T-cell (primary cell): ENCODE measurements around the gene TAS2R43. TPM values are rescaled to one million over a fixed set of nuclear protein-coding genes. Genes with fewer than 3 reads are reported as not detected.
"Not testable (repeated sequence)": the region's sequence is repeated elsewhere in the genome, so short reads cannot be mapped to it uniquely, and the experiment has no call there.

ENCODE experiments used
- ATAC-seq, 4 experiments: fragments of 200-7000 bp in 3 of 4; fragments of 150-1000 bp in 1 of 4; cut with Tn5 transposase; replicated peaks in 1 of 4; 1 replicate in 3 of 4; 2 replicates in 1 of 4; pipeline ENCODE4 v1.10.0; 2021; ENCODE audit warnings: moderate library complexity in 3 of 4, mild to moderate bottlenecking in 2 of 4, moderate number of reproducible peaks in 1 of 4
- CTCF ChIA-PET, 2 donors: fragments of 300-600 bp; sonication (Branson Sonifier 250); formaldehyde crosslinking; loops; one replicate each; lab custom pipeline; 2022; ENCODE audit warnings: antibody characterized with exemption in 2 of 2; lab: Charles Lee
- POLR2A ChIA-PET, 2 donors: fragments of 300-600 bp; sonication (Branson Sonifier 250); formaldehyde crosslinking; loops; one replicate each; lab custom pipeline; 2022; ENCODE audit warnings: antibody characterized with exemption in 2 of 2; lab: Charles Lee
- DNase-seq, 35 experiments: peaks; one replicate each; pipeline versions ENCODE4 v3.0.0 to v3.0.0-alpha.2; 2013 to 2023
- H3K27ac ChIP-seq: one replicate; pipeline ENCODE4 v1.5.1; 2013; ENCODE audit warnings: low read length
- H3K27me3 ChIP-seq, 2 experiments: replicated peaks in 1 of 2; 1 replicate in 1 of 2; 2 replicates in 1 of 2; pipeline versions ENCODE4 v1.6.1 to v1.7.0; 2013; ENCODE audit warnings: low read length in 1 of 2, mixed read lengths in 1 of 2; ENCODE audit not compliant: control insufficient read depth in 2 of 2, insufficient read depth in 2 of 2; ENCODE audit errors: extremely low read depth in 1 of 2
- H3K36me3 ChIP-seq, 2 donors: 1 replicate in 1 of 2; 2 replicates in 1 of 2; pipeline versions ENCODE4 v1.6.1 to v1.7.0; 2013; ENCODE audit warnings: low read length in 1 of 2; ENCODE audit not compliant: control insufficient read depth in 2 of 2, insufficient read depth in 1 of 2; ENCODE audit errors: extremely low read depth in 1 of 2
- H3K4me1 ChIP-seq, 2 experiments: 1 replicate in 1 of 2; 2 replicates in 1 of 2; pipeline versions ENCODE4 v1.6.1 to v1.7.0; 2013; ENCODE audit warnings: low read length in 2 of 2, mixed read lengths in 1 of 2; ENCODE audit not compliant: insufficient read depth in 2 of 2, control insufficient read depth in 1 of 2; ENCODE audit errors: extremely low read depth in 1 of 2
- H3K4me3 ChIP-seq, 2 donors: 1 replicate in 1 of 2; 2 replicates in 1 of 2; pipeline versions ENCODE4 v1.5.1 to v1.7.0; 2013; ENCODE audit warnings: mild to moderate bottlenecking in 2 of 2, low read length in 1 of 2, moderate library complexity in 1 of 2; ENCODE audit not compliant: control insufficient read depth in 1 of 2; ENCODE audit errors: extremely low read depth in 1 of 2
- H3K9me3 ChIP-seq: 2 replicates; pipeline ENCODE4 v1.7.0; 2013
- H3K27ac Mint-ChIP-seq, 2 donors: one replicate each; pipeline ENCODE4 v1.8.0; 2020 to 2021; ENCODE audit warnings: mild to moderate bottlenecking in 2 of 2, mixed read lengths in 2 of 2
- H3K27me3 Mint-ChIP-seq, 2 donors: one replicate each; pipeline ENCODE4 v1.8.0; 2021 to 2022; ENCODE audit warnings: mixed read lengths in 2 of 2
- H3K36me3 Mint-ChIP-seq: one replicate; pipeline ENCODE4 v1.8.0; 2021; ENCODE audit warnings: mixed read lengths
- H3K4me1 Mint-ChIP-seq, 3 donors: one replicate each; pipeline ENCODE4 v1.8.0; 2020 to 2022; ENCODE audit warnings: mixed read lengths in 3 of 3, mild to moderate bottlenecking in 1 of 3
- H3K4me3 Mint-ChIP-seq, 3 donors: one replicate each; pipeline ENCODE4 v1.8.0; 2020 to 2022; ENCODE audit warnings: mild to moderate bottlenecking in 3 of 3, mixed read lengths in 3 of 3, moderate library complexity in 3 of 3
- H3K9me3 Mint-ChIP-seq, 3 donors: one replicate each; pipeline ENCODE4 v1.8.0; 2020 to 2022; ENCODE audit warnings: mixed read lengths in 3 of 3
- WGBS: methylation state at CpG from one replicate; pipeline ENCODE4 v1.1.5; 2013; ENCODE audit warnings: missing lambda C conversion rate; ENCODE audit not compliant: insufficient coverage; 5-methylcytosine and 5-hydroxymethylcytosine counted together
- total RNA-seq, 35 experiments: library from RNA in 6 of 35; stranded (reverse) in 6 of 35; fragments of 120-200 nt in 1 of 35; gene quantifications; one replicate each; pipeline versions ENCODE4 v1.2.1 to v1.2.4 and lab custom pipeline; 2013 to 2026

The TAS2R43 gene
- total RNA-seq, 5 donors from 2014 or later (not counting 1 experiment from before 2014, with no cell fraction given), result 0.35 to 5.2 (median 1.8) TPM

DNA sequence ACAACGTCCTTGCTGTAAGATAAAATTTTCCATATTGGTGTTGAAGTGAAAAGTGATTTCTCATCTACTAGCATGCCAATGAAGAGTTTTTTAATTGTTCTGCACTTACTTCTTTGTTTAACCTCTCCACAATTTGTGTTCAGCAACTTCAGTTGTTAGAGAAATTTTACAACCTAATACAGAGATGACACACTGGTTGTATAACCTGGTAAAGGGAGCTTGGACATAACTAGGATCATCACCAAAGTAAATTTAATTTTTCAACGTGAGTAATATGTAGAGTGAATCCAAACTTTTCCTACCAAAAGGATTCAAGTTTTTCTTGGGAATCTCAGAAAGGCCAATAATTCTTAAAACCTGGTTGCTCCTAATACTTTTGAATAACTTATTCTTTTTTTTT is 13.4 kb upstream of the TAS2R43 start:
- peaks cover 0 to 3% of the 10 kb centered on the region in 2 donors for H3K36me3 ChIP-seq
- no CpG with 5 or more reads among the region's 2 CpGs for WGBS
- DNase-seq, result no peak
- peaks cover 0 to 12% of the 10 kb centered on the region in 2 experiments for H3K4me1 ChIP-seq
- Mint-ChIP-seq H3K36me3 (peaks cover 73% of the 10 kb centered on the region), H3K4me1 (peaks cover 26 to 35% (median 33%) of the 10 kb centered on the region in 3 donors), H3K27me3 (no peaks in the 10 kb centered on the region), H3K9me3 (peaks cover 10 to 18% (median 14%) of the 10 kb centered on the region in 3 donors), H3K27ac (no peak overlapping the region), H3K4me3 (no peak overlapping the region)
- no peak overlapping the region for H3K27ac ChIP-seq
- no peaks in the 10 kb centered on the region for H3K27me3 ChIP-seq
- H3K9me3 ChIP-seq, result no peaks in the 10 kb centered on the region
- ChIA-PET POLR2A (no interaction called here), CTCF (no interaction called here)
- no peak overlapping the region for H3K4me3 ChIP-seq
- no peak for ATAC-seq

DNA sequence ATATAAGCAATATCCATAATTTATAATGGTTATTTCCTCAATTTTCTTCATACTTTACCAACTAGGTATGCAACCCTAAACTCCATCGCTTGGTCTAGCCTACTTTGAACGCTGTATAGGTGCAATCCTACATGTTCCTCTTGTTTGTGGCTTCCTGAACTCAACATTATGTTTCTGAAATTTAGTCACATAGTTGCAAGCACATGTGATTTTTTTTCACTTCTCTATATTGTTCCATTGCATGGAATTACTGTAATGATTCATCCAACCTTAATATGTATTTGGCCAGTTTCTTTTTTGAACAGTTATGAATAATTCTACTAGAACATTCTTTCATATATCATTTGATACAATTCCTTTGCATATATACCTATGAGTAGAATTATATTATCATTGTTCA is 2.8 kb upstream of the TAS2R43 start:
- H3K4me1 ChIP-seq, POLR2A ChIA-PET, H3K36me3 ChIP-seq, H3K4me3 Mint-ChIP-seq, H3K27me3 ChIP-seq, H3K27ac Mint-ChIP-seq, H3K4me3 ChIP-seq, H3K9me3 Mint-ChIP-seq, H3K27ac ChIP-seq, H3K9me3 ChIP-seq, ATAC-seq, CTCF ChIA-PET, DNase-seq, H3K27me3 Mint-ChIP-seq: not testable (repeated sequence)
- peaks cover 46% of the 10 kb centered on the region for H3K36me3 Mint-ChIP-seq
- peaks cover 0 to 11% (median 9%) of the 10 kb centered on the region in 3 donors for H3K4me1 Mint-ChIP-seq
- WGBS, result no CpG with 5 or more reads among the region's 2 CpGs

DNA sequence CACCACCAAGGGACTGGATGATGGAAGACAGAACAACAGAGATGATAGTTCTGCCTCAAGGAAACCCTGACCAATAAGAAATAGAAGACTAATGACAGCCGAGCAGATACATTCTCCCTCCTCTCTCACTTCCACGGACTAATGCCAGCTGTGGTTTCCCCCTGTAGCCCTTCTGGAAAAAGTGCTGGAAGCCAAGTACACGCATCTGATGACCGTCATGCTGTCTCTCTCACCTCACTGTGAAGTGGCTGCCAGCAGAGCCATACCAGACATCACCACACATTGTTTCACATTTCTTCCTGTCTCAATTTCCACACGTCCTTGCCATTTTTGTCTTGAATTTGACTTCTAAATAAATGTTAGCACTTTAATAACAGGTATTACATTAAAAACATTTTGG is 2.9 kb downstream of the TAS2R43 start:
- no CpG with 5 or more reads among the region's 5 CpGs for WGBS
- H3K4me3 ChIP-seq, result no peak overlapping the region
- ATAC-seq (no peak), DNase-seq (no peak)
- H3K27ac ChIP-seq, result no peak overlapping the region
- Mint-ChIP-seq H3K27me3 (no peaks in the 10 kb centered on the region), H3K36me3 (peaks cover 43% of the 10 kb centered on the region), H3K4me3 (no peak overlapping the region), H3K9me3 (peaks cover 0 to under 1% (median under 1%) of the 10 kb centered on the region in 3 donors), H3K4me1 (peaks cover 0 to 4% (median 3%) of the 10 kb centered on the region in 3 donors), H3K27ac (no peak overlapping the region)
- no peaks in the 10 kb centered on the region for H3K27me3 ChIP-seq
- H3K9me3 ChIP-seq, result no peaks in the 10 kb centered on the region
- CTCF ChIA-PET, result no interaction called here
- POLR2A ChIA-PET, result no interaction called here
- H3K4me1 ChIP-seq, result no peaks in the 10 kb centered on the region
- H3K36me3 ChIP-seq, result no peaks in the 10 kb centered on the region

DNA sequence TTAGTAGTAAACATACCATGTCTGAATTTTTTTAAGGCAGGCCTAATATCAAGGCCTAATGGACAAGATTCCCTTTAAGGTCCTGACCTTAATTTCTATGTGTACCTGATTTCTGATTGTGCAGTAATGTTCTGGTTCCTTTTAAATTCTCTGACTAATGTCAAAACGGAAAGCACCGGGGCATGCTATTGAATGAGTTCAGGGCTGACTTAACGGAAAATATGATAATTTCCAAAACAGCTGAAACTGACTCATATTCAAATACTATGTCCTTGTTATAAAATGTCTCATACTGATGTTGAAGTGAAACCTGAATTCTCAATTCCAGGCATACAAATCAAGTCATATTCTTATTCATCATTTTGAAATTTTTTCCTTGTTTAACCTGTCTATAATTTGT is 6.7 kb downstream of the TAS2R43 start:
- peaks cover 5 to 24% (median 8%) of the 10 kb centered on the region in 3 donors for H3K9me3 Mint-ChIP-seq
- Histone ChIP-seq H3K4me1 (no peaks in the 10 kb centered on the region), H3K36me3 (no peaks in the 10 kb centered on the region), H3K4me3 (no peak overlapping the region), H3K27ac (no peak overlapping the region), H3K9me3 (no peaks in the 10 kb centered on the region), H3K27me3 (no peaks in the 10 kb centered on the region)
- no peak overlapping the region for H3K4me3 Mint-ChIP-seq
- H3K27me3 Mint-ChIP-seq, result no peaks in the 10 kb centered on the region
- DNase-seq (no peak), ATAC-seq (no peak)
- H3K27ac Mint-ChIP-seq, result no peak overlapping the region
- no CpG with 5 or more reads among the region's 3 CpGs for WGBS
- peaks cover 0 to 4% (median 0%) of the 10 kb centered on the region in 3 donors for H3K4me1 Mint-ChIP-seq
- peaks cover 44% of the 10 kb centered on the region for H3K36me3 Mint-ChIP-seq
- ChIA-PET CTCF (no interaction called here), POLR2A (no interaction called here)

DNA sequence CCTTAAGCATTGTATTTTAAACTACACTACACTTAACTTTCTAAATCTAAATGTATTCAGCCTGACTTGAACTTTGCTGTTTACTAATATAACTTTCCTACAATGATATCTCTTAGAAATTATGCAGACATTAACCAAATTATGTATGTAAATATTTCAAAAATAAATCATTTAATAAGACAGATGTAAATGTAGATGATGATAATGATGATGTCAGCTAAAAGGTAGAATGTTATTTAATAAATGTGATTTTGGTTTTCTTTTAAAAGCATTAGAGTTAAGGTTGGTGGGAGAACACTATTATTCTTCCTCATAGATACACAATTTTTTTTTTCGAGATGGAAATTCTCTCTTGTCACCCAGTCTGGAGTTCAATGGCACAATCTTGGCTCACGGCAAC is 10.1 kb downstream of the TAS2R43 start:
- H3K9me3 ChIP-seq, result no peaks in the 10 kb centered on the region
- Mint-ChIP-seq H3K4me3 (no peak overlapping the region), H3K36me3 (peaks cover 51% of the 10 kb centered on the region), H3K27ac (no peak overlapping the region), H3K9me3 (peaks cover 5 to 26% (median 8%) of the 10 kb centered on the region in 3 donors), H3K4me1 (peaks cover 0 to 23% (median 7%) of the 10 kb centered on the region in 3 donors), H3K27me3 (no peaks in the 10 kb centered on the region)
- no peaks in the 10 kb centered on the region for H3K4me1 ChIP-seq
- no peak for ATAC-seq
- DNase-seq, result no peak
- POLR2A ChIA-PET, result no interaction called here
- H3K4me3 ChIP-seq, result no peak overlapping the region
- H3K36me3 ChIP-seq, result no peaks in the 10 kb centered on the region
- CTCF ChIA-PET, result interaction anchor here in 1 of 2 donors (0.6 kb wide), 1 partner anchor 919 kb away, joined by 3 read pairs; no protein-coding TSS in a partner anchor
- H3K27me3 ChIP-seq, result no peaks in the 10 kb centered on the region
- no CpG with 5 or more reads among the region's 2 CpGs for WGBS
- no peak overlapping the region for H3K27ac ChIP-seq

DNA sequence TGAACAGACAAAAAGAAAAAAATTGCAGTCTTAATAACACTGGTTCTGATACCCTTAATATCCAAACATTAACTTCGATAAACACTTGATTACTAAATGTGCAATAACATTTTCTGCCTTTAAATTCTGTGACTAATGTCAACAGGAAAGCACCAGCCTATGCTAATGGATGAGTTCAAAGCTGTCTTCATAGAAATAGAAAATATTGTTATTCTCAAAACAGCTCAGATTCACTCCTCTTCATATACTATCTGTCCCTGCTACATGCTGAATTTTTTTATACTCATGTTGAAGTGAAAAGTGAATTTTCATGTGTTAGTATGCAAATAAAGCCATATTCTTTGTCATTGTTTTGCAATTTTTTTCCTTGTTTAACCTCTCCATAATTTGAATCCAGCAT is 13.9 kb downstream of the TAS2R43 start:
- Histone ChIP-seq H3K27me3 (no peaks in the 10 kb centered on the region), H3K36me3 (no peaks in the 10 kb centered on the region), H3K4me3 (no peak overlapping the region), H3K4me1 (no peaks in the 10 kb centered on the region), H3K27ac (no peak overlapping the region), H3K9me3 (no peaks in the 10 kb centered on the region)
- H3K27ac Mint-ChIP-seq, result no peak overlapping the region
- H3K27me3 Mint-ChIP-seq, result no peaks in the 10 kb centered on the region
- DNase-seq, result no peak
- CTCF ChIA-PET, result no interaction called here
- H3K9me3 Mint-ChIP-seq, result peaks cover 5 to 16% (median 5%) of the 10 kb centered on the region in 3 donors
- WGBS, result no CpG with 5 or more reads among the region's 1 CpG
- POLR2A ChIA-PET, result no interaction called here
- peaks cover 0 to 32% (median 13%) of the 10 kb centered on the region in 3 donors for H3K4me1 Mint-ChIP-seq
- no peak for ATAC-seq
- H3K4me3 Mint-ChIP-seq, result no peak overlapping the region
- H3K36me3 Mint-ChIP-seq, result peaks cover 57% of the 10 kb centered on the region

DNA sequence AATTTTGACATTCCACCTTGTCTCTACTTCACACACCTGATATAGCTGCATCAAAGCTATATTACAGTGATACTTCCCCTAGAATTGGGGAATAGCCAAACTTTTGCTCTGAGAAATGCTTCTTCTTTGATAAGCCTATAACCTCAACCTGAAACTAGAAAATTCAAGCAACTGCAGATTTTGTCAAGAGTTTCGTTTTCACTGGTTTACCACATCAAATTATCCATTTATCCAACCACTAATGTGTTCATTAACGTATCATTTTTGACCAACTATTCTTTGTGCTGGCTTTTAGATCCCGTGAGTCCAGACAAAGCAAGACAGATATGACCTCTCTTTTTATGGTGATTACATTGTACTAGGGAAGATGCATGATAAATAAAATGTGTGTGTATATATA is 16.5 kb downstream of the TAS2R43 start:
- Mint-ChIP-seq H3K9me3 (peaks cover 0 to 4% (median 0%) of the 10 kb centered on the region in 3 donors), H3K27me3 (no peaks in the 10 kb centered on the region), H3K4me1 (peaks cover 0 to 38% (median 13%) of the 10 kb centered on the region in 3 donors), H3K27ac (no peak overlapping the region), H3K4me3 (no peak overlapping the region), H3K36me3 (peaks cover 63% of the 10 kb centered on the region)
- DNase-seq, result no peak
- Histone ChIP-seq H3K4me3 (no peak overlapping the region), H3K4me1 (no peaks in the 10 kb centered on the region), H3K27me3 (no peaks in the 10 kb centered on the region), H3K36me3 (no peaks in the 10 kb centered on the region), H3K27ac (no peak overlapping the region), H3K9me3 (no peaks in the 10 kb centered on the region)
- POLR2A ChIA-PET, result no interaction called here
- CTCF ChIA-PET, result no interaction called here
- no CpG with 5 or more reads among the region's 3 CpGs for WGBS
- no peak for ATAC-seq
